ENCODE results near the gene SERP2. TPM values are rescaled to one million over a fixed set of nuclear protein-coding genes. Genes with fewer than 3 reads are reported as not detected.

SERP2 gene
- total and polyA plus RNA-seq, 2 donors (not counting 3 experiments of a cell fraction or from before 2014, with no cell fraction given), result 0.30 TPM; not detected in 1

DNA sequence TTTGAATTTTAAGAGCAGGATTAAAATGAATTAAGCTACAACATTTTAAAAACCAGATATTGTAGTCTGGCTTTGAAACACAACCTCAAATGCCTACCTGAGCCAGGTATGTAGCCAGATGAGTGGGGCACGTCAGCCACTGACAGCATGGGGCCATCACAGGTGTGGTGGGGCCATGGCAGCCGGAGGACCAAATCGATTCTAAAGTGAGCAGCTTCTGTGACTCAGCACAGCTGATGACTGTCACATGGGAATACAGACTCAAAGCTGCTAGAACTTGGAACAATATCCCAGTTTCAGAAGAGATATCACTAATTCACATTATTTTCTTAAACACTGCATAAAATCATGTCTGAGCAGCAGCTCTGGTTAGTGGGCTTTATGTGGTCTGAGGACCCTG lies 52.8 kb downstream of the SERP2 start:
- H4K20me1 ChIP-seq (replicated peaks; ENCODE audit: control insufficient read depth, extremely low read depth, insufficient read depth, low read length), result no peaks in the 10 kb centered on the region
- dilution Hi-C loops (cut with MboI; ENCODE audit: extremely low pct_ligation_motif_present, low sequenced_read_pairs) (no loop called here), intact Hi-C loops (cut with micrococcal nuclease) (no loop called here)
- peaks cover 4 to 5% of the 10 kb centered on the region in 2 experiments for H3K27me3 ChIP-seq (ENCODE audit: control insufficient read depth in 2 of 2, insufficient read depth in 2 of 2, low read length in 2 of 2)
- H3K4me2 ChIP-seq (ENCODE audit: insufficient read depth, low read length), result no peak overlapping the region
- H2AFZ ChIP-seq (ENCODE audit: low read depth, low read length), result no peak overlapping the region
- TF ChIP-seq MYC (IDR thresholded peaks at IDR 0.05; ENCODE audit: low read depth, low read length), result no peak
- TF ChIP-seq GATA2 (IDR thresholded peaks at IDR 0.05; ENCODE audit: insufficient read depth, insufficient read length, low read depth, low read length), result no peak
- TF ChIP-seq, protein P1, sequence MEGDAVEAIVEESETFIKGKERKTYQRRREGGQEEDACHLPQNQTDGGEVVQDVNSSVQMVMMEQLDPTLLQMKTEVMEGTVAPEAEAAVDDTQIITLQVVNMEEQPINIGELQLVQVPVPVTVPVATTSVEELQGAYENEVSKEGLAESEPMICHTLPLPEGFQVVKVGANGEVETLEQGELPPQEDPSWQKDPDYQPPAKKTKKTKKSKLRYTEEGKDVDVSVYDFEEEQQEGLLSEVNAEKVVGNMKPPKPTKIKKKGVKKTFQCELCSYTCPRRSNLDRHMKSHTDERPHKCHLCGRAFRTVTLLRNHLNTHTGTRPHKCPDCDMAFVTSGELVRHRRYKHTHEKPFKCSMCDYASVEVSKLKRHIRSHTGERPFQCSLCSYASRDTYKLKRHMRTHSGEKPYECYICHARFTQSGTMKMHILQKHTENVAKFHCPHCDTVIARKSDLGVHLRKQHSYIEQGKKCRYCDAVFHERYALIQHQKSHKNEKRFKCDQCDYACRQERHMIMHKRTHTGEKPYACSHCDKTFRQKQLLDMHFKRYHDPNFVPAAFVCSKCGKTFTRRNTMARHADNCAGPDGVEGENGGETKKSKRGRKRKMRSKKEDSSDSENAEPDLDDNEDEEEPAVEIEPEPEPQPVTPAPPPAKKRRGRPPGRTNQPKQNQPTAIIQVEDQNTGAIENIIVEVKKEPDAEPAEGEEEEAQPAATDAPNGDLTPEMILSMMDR (IDR thresholded peaks at IDR 0.05; ENCODE audit: extremely low read depth in 1 of 2, insufficient read depth in 1 of 2, low read depth in 1 of 2, low read length in 2 of 2), result no peak
- no peak for TF ChIP-seq EZH2 (IDR thresholded peaks at IDR 0.05; ENCODE audit: borderline replicate concordance, low read depth, low read length, severe bottlenecking)
- TF ChIP-seq POLR2AphosphoS5 (IDR thresholded peaks at IDR 0.05; ENCODE audit: insufficient read depth, low read depth, low read length), result no peak
- TF ChIP-seq, protein P2, sequence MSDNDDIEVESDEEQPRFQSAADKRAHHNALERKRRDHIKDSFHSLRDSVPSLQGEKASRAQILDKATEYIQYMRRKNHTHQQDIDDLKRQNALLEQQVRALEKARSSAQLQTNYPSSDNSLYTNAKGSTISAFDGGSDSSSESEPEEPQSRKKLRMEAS (IDR thresholded peaks at IDR 0.05; ENCODE audit: insufficient read depth, insufficient read length), result no peak
- no peak for TF ChIP-seq FOS (IDR thresholded peaks at IDR 0.05; ENCODE audit: borderline replicate concordance, insufficient read depth, low read length)
- TF ChIP-seq JUN (IDR thresholded peaks at IDR 0.05; ENCODE audit: borderline replicate concordance, insufficient read depth, insufficient read length, low read depth), result no peak
- no peak for TF ChIP-seq POLR2A (IDR thresholded peaks at IDR 0.05; ENCODE audit: low read depth, low read length)
- no TSS peak for BruUV-seq (replicated peaks)
- H3K36me3 ChIP-seq (ENCODE audit: control insufficient read depth in 2 of 2, extremely low read depth in 1 of 2, insufficient read depth in 2 of 2, low read length in 2 of 2), result no peaks in the 10 kb centered on the region
- FAIRE-seq, result no peak
- no peak for DNase-seq (ENCODE audit: low read depth, low spot score)
- H3K4me1 ChIP-seq (ENCODE audit: control insufficient read depth, extremely low read depth, insufficient read depth, low read length), result no peaks in the 10 kb centered on the region
- ChIA-PET CTCF (interaction anchor here (0.9 to 1.4 kb wide), 4 partner anchors 9 to 375 kb away, joined by 3 to 4 read pairs (median 3); no protein-coding TSS in a partner anchor), POLR2A (interaction anchor here (2.6 kb wide), 1 partner anchor 10 kb away, joined by 9 read pairs; no protein-coding TSS in a partner anchor)
- H3K27ac ChIP-seq (ENCODE audit: insufficient read depth, low read depth, low read length), result no peak overlapping the region
- no peak overlapping the region for H3K9ac ChIP-seq (replicated peaks; ENCODE audit: extremely low read depth, insufficient read depth, low read length)
- H3K79me2 ChIP-seq (ENCODE audit: control insufficient read depth, insufficient read depth, low read length), result no peaks in the 10 kb centered on the region
- H3K9me1 ChIP-seq (replicated peaks; ENCODE audit: control insufficient read depth, extremely low read depth, insufficient read depth, low read length), result no peaks in the 10 kb centered on the region
- H3K9me3 ChIP-seq (replicated peaks; ENCODE audit: control insufficient read depth, insufficient read depth, low read length), result no peaks in the 10 kb centered on the region
- no peak overlapping the region for H3K4me3 ChIP-seq (replicated peaks in 1 of 3; ENCODE audit: insufficient read depth in 1 of 3, low read depth in 1 of 3, low read length in 3 of 3)

All from endothelial cell of umbilical vein (primary cell).